Measurements from ENCODE around the gene SHROOM1.

DNA sequence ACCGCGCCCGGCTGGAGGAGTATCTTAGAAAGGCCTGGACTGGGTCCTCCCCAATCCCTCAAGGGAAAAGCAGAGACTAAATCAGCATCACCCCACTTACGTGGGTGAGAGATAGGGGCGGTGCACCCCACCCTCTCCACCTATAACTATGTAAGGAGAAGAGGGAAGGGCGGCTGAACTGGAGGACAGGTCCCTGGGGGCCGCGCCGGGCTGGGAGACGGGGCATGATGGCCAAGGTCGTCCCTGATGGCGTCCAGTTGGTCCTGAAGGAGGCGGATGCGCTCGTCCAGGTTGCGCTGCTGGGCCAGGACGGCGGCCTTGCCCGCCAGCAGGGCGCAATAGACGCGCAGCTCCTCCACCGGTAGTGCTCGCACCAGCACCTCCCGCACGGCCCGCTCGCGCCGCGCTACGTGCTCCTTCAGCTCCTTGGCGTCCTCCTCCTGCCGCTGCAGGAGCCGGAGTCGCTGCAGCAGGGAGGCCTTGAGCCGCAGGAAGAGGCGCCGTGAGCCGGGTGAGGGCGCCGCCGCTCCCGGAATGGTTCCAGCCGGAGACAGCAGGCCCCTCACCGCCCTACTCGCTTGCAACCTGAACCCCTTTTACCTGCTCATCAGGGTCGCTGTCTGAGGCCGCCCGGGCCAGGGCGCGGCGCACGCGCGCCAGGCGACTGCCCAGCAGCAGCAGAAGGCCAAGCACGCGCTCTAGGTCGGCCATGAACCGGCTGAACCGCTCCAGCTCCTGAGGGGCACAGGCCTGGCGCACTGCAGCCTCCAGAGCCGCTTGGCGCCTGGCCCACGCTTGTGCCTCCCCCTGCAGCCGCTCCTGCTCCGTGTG, 7.6 kb downstream of the SHROOM1 start:
- TF ChIP-seq SUZ12 (IDR thresholded peaks at IDR 0.05; ENCODE audit: extremely low read depth, insufficient read depth, insufficient read length) (no peak), YY1 (IDR thresholded peaks at IDR 0.05; ENCODE audit: insufficient read depth, insufficient read length) (no peak)
